GM18507 (cell line): ENCODE measurements around the gene C6orf132.

ENCODE experiments used
- DNase-seq: peaks from one replicate; pipeline ENCODE4 v3.0.0; 2011; ENCODE audit warnings: low read depth; ENCODE audit not compliant: insufficient read length; ENCODE audit errors: extremely low spot score
- FAIRE-seq: peaks from 2 replicates; lab custom pipeline; 2011; peaks lifted over from hg19 to GRCh38; lab: Jason Lieb, UNC

The C6orf132 gene

DNA sequence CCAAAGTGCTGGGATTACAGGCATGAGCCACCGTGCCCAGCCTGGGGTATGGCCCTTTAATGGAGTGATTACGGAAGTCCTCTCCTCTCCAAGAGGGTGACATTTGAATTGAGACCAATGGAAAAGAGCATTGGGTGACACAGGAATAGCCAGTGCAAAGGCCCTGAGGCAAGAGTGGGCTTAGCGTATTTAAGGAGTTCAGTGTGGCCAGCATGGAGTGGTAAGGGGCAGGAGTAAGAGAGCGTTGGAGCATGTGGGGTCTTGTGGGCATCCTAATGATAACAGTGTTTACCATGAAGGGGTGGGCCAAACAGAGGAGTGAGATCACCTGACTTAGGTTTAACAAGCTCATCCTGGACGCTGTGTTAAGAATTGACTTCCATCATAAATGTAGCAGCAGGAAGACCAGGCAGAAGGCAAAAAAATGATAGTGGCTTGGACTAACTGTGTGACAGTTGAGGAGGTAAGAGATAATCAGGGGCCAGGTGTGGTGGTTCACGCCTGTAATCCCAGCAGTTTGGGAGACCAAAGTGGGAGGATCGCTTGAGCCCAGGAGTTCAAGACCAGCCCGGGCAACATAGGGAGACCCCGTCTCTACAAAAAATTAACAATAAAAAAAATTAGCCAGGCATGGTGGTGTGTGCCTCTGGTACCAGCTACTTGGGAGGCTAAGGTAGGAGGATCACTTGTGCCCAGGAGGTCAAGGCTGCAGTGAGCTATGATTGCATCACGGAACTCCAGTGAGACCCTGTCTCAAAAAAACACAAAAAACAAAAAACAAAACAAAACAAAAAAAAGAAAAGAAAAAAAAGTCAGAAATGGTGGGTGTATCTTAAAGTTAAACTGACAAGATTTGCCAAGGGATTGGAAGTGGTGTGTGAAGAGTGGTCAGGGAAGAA is 51.4 kb downstream of the C6orf132 start:
- DNase-seq (no peak), FAIRE-seq (no peak)

DNA sequence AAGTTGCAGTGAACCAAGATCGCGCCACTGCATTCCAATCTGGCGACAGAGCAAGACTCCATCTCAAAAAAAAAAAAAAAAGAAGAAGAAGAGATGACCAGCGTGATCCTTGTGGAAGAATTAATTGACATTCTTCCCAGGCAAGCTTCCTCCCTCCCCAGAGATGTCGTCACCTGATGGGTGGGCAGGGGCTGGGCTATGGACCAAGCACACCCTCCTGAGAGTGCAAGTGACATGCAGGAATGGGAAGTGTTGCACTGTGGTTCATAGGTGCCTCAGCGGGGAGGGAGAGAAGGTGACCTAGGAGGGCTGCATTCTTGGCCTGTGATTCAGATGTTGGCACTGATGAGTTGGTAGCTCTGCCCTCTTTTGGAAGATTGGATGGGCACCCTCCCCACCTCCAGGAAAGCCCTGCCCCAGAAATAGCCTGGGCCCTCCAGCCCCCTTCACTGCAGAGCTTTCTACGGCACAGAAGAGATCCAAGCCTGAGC is 54.3 kb downstream of the C6orf132 start:
- no peak for FAIRE-seq

DNA sequence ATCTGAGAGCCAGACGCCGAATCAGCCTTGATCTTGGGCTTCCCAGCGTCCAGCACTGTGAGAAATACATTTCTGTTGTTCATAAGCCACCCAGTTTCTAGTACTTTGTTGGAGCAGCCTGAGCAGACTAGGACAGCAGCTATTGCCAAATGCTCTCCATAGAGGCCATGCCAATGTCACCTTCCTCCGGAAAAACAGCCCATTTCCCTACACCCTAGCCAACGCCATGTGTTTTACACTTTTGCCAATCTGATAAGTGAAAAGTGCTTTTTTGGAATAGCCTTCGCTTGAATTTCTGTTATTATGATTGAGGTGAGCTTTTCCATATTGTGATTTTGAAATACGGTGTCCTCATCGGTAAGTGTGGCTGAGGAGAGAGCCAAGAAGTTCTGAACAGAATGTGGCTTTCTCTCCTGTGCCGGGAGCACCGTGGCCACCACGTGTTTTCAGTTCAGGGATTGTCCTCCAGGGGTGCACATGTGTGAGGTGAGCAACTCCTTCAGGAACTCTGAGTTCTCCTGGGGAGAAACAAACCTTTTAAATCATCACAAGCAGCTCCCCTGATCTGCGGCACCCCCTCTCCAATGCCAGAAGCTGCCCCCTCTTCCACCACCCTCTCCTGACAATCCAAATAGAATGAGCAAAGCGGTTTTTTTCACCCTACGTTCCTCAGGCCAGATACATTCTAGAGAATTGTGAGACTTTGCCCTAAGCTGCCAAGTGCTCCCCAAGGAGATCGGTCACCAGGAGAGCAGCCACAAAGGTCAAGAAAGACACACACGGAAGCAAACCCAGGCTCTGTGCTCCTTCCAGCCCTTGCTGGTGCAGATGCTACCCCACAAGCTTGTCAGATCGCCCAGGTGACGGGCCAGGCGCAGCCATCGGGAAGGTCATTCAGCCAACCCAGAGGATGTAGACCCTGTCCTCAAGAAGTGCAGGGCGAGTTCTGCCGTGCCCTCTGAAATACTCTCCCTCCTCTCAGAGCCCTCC is 56.1 kb downstream of the C6orf132 start:
- FAIRE-seq, result no peak
- no peak for DNase-seq

More for the DNA sequence above, 54.3 kb downstream of the C6orf132 start:
- DNase-seq, result no peak

DNA sequence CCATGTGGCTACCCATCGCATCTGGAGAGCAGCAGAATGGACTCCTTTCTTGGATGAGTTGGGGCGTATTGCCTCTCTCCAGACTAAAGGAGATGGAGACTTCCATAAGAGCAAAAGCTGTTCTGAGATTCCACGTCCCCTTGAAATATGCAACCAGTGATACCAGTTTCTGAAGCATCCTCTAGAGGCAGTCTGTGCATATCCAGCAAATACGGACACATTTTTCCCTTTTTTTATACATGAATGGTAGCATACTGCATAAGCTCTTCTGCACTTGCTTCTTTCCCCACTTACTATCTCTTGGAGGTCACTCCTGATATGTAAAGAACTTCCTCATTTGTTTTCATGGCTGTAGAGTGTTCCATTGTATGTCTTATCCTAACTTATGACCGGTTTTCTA is 57.5 kb downstream of the C6orf132 start:
- DNase-seq (no peak), FAIRE-seq (no peak)

DNA sequence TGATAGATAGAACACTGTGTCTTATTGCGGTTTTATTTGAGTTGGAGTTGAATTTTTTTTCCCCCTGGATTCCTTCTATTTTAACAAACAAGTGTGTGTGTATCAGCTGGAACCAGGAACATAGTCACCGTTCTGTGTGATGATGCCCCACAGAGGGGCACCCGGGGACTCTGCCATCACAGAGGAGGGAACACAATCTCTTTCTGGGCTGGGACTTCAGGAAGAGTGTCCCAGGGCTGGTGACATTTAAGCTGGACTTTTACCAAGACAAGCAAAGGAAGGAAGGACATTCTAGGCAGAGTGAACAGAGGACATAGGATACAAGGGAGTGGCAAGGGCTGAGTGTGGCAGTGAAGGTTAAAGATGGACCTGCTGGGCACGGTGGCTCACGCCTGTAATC is 58.9 kb downstream of the C6orf132 start:
- no peak for FAIRE-seq
- no peak for DNase-seq

DNA sequence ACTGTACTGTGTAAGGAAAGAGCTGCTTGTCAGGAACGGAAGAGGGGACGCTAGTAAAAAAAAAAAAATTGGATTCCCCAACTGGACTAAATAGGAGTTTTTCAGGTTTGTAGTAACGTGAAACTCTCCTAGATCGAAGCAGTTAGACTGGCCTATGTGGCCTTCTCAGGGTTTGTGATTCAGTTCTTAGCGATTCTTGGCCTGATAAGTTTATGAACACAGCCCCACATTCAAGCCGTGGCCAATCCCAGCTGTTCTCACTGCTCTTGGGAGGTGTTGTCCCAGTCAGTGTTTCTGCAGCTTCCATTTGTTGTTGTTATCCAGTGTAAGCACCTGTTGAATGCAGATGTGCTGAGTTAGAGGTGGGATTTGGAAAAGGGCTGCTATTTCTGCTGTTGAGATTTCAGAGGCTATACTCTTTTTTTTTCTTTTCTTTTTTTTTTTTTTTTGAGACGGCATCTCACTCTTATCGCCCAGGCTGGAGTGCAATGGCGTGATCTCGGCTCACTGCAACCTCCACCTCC is 62.4 kb downstream of the C6orf132 start:
- FAIRE-seq, result no peak
- DNase-seq, result no peak

DNA sequence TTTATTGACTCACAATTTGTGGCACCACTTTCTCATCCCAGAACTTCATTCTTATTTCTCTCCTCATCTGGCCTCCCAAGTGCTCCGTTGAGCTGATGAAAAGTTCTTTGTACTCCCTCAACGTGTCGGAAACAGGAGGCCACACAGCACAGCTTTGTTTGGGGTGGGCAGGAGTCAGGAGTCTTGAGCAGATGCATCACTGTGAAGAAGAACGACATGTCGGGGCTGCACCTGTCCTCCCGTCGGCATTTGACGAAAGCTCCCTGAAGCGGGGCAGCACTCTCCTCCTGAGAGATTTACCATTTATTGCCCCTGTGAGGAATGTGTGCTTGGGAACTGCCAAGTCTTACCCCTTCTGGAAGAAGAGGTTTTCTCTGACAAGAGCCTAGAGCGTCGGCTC is 64.0 kb downstream of the C6orf132 start:
- FAIRE-seq (no peak), DNase-seq (no peak)

DNA sequence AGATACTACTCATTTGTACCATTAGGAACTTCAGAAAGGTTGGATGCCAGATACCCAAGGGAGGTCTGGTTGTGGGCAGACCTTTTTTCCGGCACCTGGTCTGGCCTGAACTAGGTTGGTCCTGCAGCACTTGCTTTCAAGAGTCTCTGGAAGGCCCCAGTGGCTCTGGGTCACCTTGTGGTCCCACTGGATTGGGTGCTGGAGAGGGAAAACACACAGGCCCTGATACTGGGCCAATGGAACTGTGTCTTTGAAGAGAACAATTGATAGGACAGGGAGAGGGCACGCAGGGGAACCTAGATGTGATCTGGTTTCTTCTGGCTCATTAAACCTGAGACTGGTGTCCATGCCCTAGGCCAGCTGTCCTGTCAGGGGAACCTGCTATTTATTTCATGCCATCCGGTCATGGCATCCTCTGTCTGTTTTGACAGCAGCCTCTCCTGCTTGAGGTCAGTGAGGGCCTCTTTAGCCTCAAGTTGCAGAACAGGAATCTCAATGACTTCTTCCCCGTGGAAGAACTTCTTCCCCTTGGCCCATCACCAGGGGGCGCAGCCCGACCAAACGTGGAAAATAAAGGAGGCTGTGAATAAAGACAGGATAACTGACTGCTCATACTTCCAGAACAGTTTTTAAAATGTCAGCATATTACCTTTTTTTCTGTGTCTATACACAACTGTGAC is 67.1 kb downstream of the C6orf132 start:
- peak; percentile 69 for FAIRE-seq

DNA sequence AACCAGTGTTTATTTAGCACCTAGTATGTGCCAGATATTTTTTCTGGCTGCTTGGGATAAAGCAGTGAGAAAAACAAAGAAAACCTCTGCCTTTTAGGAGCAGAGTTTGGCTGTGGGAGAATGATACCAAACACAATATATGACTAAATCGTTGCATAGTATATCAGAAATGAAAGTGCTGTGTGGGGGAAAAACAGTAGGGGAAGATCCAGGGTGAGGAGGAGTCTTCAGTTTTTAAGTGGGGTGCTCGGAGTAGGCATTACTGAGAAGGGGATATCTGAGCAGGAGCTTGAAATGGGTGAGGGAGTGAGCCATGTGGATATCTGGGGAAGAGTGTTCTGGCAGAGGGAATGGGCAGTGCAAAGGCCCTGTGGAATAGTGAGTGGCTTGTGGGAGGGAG is 69.1 kb downstream of the C6orf132 start:
- DNase-seq (no peak), FAIRE-seq (no peak)

More for the DNA sequence above, 67.1 kb downstream of the C6orf132 start:
- peak; percentile 25 for DNase-seq

DNA sequence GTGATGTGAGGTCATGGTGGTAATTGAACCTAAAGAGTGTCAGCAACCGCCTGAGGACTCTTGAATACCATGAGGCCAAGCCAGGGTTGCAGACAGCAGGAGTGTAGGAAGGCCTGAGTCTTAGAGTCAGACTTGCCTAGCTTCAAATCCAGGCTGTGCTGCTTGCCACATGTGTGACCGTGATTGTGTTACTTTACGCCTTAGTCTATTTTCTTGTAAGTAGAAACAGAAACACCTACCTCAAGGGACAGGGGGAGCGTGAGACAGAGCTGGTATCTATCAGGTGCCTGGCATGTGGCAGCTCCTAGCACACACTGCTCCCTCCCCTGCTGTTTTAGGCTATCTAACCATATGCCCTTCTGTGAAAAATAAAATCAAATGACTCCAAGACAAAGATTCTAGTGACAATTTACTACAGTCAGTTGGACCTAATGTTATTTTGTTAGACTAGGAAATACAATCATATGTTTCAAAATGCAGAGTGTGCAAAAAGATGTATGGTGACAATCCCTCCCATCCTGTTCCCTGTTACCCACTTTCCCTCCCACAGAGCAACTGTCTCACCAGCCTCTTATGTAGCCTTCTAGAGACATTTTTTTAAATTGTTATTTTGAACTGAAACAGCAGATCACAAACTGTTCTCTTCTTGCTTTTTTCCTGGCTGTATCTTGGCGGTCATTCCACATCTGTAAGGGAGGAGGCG is 70.4 kb downstream of the C6orf132 start:
- FAIRE-seq, result no peak
- no peak for DNase-seq

DNA sequence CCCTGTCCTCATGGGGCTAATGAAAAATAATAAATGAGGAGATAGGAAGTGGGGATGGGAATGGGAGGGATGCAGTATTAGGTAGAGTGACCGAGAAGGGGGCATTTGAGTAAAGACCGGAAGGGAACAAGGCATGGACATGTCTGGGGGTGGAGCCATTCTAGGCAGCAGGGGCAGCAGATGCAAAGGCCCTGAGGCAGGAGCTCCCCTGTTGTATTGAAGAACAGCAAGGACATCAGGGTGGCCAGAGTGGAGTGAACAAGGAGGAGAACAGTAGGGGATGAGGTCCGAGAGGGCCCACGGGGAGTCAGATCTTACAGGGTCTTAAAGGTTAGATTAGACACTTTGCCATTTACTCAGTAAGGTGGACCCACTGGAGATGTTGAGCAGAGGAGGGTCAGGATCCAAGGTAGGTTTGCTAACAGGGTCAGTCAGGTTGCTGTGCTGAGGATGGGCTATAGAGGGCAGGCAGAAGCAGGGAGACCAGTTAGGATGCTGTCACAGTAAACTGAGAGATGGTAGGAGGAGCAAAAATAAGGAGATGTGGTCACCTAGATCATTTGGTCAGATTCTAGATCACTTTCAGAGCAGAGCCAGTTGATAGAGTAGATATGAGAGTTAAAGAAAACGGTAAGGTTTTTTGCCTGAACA is 73.4 kb downstream of the C6orf132 start:
- no peak for DNase-seq
- FAIRE-seq, result no peak

DNA sequence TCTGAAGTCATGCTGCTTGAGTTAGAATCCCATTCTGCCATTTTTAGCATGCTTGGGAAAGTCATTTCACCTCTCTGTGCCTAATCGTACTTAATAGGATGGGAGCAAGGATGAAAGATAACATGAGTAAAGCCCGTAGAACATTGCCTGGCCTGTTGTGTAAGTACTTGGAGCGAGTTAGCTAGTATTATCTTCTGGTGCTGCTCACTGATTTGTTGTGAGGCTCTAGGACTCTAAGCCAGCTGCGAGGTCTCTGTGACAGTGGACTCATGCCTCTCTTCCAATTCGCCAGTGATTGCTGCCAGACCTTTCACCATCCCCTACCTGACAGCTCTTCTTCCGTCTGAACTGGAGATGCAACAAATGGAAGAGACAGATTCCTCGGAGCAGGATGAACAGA is 74.2 kb downstream of the C6orf132 start:
- FAIRE-seq (no peak), DNase-seq (no peak)

DNA sequence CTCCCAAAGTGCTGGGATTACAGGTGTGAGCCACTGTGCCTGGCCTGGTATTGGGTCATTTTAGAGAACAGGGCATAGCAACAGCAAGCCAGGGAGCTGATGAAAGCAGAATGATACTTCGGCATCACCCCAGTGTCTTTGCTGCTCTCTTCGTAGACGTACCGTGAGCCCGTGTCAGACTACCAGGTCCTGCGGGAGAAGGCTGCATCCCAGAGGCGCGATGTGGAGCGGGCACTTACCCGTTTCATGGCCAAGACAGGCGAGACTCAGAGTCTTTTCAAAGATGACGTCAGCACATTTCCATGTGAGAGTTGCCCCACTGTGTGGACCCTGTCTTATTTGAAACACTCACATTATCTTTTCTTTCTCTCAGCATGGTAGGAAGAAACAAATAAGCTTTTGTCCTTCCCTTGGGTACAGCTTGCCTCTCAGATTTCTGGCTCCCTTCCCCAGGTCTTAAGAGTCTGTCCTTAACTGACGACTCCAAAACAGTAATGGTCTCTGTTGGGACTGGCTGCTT is 76.2 kb downstream of the C6orf132 start:
- DNase-seq (no peak), FAIRE-seq (no peak)

DNA sequence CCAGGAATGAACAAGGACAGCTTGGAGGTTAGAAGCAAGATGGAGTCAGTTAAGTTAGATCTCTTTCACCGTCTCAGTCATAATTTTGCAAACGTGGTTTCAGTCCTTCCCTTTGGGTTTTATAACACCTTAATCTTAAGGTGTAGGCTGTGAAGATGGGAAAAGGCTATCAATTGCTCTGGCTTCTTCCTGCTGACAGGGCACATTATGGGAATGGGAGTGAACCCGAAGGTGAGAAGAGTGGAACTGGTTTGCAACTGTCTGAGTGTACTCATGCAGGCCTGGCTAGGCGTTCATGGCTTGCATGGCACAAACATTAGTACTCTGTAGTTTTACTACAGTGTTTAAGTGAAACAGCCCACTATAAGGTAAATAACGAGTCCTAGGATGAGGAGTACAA is 82.7 kb downstream of the C6orf132 start:
- no peak for FAIRE-seq

DNA sequence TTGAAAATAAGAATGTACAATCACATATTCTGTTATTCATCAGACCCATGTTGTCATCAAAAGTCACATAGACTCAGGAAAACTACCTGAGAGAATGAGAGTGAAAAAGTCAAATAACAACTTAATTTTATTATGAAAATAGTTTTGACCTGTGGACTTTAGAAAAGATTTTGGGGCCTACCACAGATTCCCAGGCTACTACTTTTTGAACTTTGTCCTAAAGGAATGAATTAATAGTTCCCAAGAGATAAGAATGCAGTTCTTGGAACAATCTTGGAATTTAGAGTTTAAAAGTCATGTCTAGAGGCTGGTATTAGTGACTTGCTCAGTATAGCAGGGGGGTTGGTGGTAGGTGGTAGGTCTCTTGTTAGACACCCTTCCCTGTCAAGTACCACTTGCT is 88.8 kb downstream of the C6orf132 start:
- no peak for DNase-seq
- FAIRE-seq, result no peak

More for the DNA sequence above, 82.7 kb downstream of the C6orf132 start:
- DNase-seq, result no peak

DNA sequence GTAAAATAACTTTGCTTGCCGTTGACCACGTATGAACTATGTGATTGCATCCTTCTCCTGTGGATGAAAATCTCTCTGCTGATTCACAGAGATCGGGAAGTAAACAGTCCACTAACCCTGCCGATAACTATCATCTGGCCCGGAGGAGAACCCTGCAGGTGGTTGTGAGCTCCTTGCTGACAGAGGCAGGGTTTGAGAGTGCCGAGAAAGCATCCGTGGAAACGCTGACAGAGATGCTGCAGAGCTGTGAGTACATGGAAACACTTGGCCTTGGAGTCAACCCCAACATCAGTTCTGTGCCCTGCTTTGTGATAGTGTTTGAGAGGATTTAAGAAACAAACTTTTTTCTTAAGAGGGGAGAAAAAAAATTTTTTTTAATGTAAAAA is 91.2 kb downstream of the C6orf132 start:
- FAIRE-seq, result no peak
- no peak for DNase-seq
